COLO668 (cell line): ENCODE results near the gene C16orf82.
"Not testable (repeated sequence)": the region's sequence is repeated elsewhere in the genome, so short reads cannot be mapped to it uniquely, and the experiment has no call there.

ENCODE experiments used
- DNase-seq: peaks from one replicate; lab custom pipeline; 2025; ENCODE audit not compliant: unreplicated experiment; lab: John Stamatoyannopoulos, UW

The C16orf82 gene

GRCh38 chr16:27086031-27086430 is 19.3 kb downstream of the C16orf82 start:
- DNase-seq, result not testable (repeated sequence)

- no peak for DNase-seq
Observed at GRCh38 chr16:27088216-27088615, 21.5 kb downstream of the C16orf82 start.

- DNase-seq, result no peak
Observed at GRCh38 chr16:27096375-27096774, 29.6 kb downstream of the C16orf82 start.

GRCh38 chr16:27097800-27098230 is 31.1 kb downstream of the C16orf82 start:
- no peak for DNase-seq

GRCh38 chr16:27098366-27099049 is 31.8 kb downstream of the C16orf82 start:
- no peak for DNase-seq

- no peak for DNase-seq
Observed at GRCh38 chr16:27102701-27103575, 36.2 kb downstream of the C16orf82 start.

- no peak for DNase-seq
Observed at GRCh38 chr16:27103954-27104353, 37.2 kb downstream of the C16orf82 start.

GRCh38 chr16:27106305-27106704 is 39.6 kb downstream of the C16orf82 start:
- no peak for DNase-seq

- DNase-seq, result no peak
Observed at GRCh38 chr16:27107185-27107592, 40.5 kb downstream of the C16orf82 start.

GRCh38 chr16:27108051-27108770 is 41.5 kb downstream of the C16orf82 start:
- DNase-seq, result no peak

- DNase-seq, result no peak
Observed at GRCh38 chr16:27108826-27109665, 42.3 kb downstream of the C16orf82 start.

GRCh38 chr16:27109666-27110523 is 43.2 kb downstream of the C16orf82 start:
- peak; percentile 67 for DNase-seq

GRCh38 chr16:27110524-27110896 is 43.8 kb downstream of the C16orf82 start:
- DNase-seq, result no peak

- no peak for DNase-seq
Observed at GRCh38 chr16:27111486-27111885, 44.8 kb downstream of the C16orf82 start.

- DNase-seq, result no peak
Observed at GRCh38 chr16:27112093-27112811, 45.5 kb downstream of the C16orf82 start.

- DNase-seq, result no peak
Observed at GRCh38 chr16:27113341-27113841, 46.7 kb downstream of the C16orf82 start.

GRCh38 chr16:27114006-27114405 is 47.3 kb downstream of the C16orf82 start:
- DNase-seq, result no peak

GRCh38 chr16:27118526-27118925 is 51.8 kb downstream of the C16orf82 start:
- DNase-seq, result no peak
